ENCODE measurements around the gene GCNT4. TPM values are rescaled to one million over a fixed set of nuclear protein-coding genes. Genes with fewer than 3 reads are reported as not detected.

GCNT4 gene
- total and polyA plus RNA-seq, 2 donors (not counting 3 experiments of a cell fraction or from before 2014, with no cell fraction given), result not detected

DNA sequence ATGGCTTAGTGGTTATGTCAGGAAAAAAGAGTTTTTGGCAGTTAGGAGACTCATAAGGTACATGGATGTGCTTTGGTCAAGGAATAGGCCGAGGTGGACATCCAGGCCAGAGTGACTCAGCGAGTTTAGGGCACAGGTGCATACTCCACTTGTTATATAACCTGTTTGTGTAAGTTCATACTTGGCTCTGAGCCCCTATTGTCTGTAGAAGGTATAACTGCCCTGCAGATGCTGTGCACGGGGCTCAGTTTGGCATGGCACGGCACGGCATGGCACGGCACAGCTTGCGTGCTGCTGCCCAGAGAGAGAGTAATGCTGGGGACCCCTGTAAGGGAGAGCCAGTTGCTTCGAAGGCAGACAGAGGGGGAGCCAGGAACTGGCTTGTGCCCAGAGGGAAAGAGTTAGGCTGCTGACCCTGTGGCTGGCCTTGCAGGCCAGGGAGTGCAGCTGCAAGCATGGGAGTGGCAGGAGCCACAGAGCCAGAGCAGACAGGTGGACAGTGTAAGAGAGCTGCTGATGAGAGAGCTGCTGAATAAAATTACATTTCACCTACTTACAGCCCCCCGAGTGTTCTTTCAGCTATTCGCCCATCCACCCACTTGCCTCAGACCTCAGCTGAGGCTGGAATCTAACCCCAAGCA is 32.2 kb downstream of the GCNT4 start:
- Histone ChIP-seq H3K36me3 (ENCODE audit: control insufficient read depth in 2 of 2, extremely low read depth in 1 of 2, insufficient read depth in 2 of 2, low read length in 2 of 2) (no peaks in the 10 kb centered on the region), H4K20me1 (replicated peaks; ENCODE audit: control insufficient read depth, extremely low read depth, insufficient read depth, low read length) (no peaks in the 10 kb centered on the region), H3K27me3 (ENCODE audit: control insufficient read depth in 2 of 2, insufficient read depth in 2 of 2, low read length in 2 of 2) (no peaks in the 10 kb centered on the region), H3K79me2 (ENCODE audit: control insufficient read depth, insufficient read depth, low read length) (no peaks in the 10 kb centered on the region), H3K27ac (ENCODE audit: insufficient read depth, low read depth, low read length) (no peak overlapping the region), H3K9me1 (replicated peaks; ENCODE audit: control insufficient read depth, extremely low read depth, insufficient read depth, low read length) (no peaks in the 10 kb centered on the region), H3K9ac (replicated peaks; ENCODE audit: extremely low read depth, insufficient read depth, low read length) (no peak overlapping the region), H3K4me1 (ENCODE audit: control insufficient read depth, extremely low read depth, insufficient read depth, low read length) (no peaks in the 10 kb centered on the region), H2AFZ (ENCODE audit: low read depth, low read length) (no peak overlapping the region), H3K9me3 (replicated peaks; ENCODE audit: control insufficient read depth, insufficient read depth, low read length) (no peaks in the 10 kb centered on the region), H3K4me3 (replicated peaks in 1 of 3; ENCODE audit: insufficient read depth in 1 of 3, low read depth in 1 of 3, low read length in 3 of 3) (no peak overlapping the region), H3K4me2 (ENCODE audit: insufficient read depth, low read length) (no peak overlapping the region)
- no peak for TF ChIP-seq FOS (IDR thresholded peaks at IDR 0.05; ENCODE audit: borderline replicate concordance, insufficient read depth, low read length)
- TF ChIP-seq, protein P1, sequence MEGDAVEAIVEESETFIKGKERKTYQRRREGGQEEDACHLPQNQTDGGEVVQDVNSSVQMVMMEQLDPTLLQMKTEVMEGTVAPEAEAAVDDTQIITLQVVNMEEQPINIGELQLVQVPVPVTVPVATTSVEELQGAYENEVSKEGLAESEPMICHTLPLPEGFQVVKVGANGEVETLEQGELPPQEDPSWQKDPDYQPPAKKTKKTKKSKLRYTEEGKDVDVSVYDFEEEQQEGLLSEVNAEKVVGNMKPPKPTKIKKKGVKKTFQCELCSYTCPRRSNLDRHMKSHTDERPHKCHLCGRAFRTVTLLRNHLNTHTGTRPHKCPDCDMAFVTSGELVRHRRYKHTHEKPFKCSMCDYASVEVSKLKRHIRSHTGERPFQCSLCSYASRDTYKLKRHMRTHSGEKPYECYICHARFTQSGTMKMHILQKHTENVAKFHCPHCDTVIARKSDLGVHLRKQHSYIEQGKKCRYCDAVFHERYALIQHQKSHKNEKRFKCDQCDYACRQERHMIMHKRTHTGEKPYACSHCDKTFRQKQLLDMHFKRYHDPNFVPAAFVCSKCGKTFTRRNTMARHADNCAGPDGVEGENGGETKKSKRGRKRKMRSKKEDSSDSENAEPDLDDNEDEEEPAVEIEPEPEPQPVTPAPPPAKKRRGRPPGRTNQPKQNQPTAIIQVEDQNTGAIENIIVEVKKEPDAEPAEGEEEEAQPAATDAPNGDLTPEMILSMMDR (IDR thresholded peaks at IDR 0.05; ENCODE audit: extremely low read depth in 1 of 2, insufficient read depth in 1 of 2, low read depth in 1 of 2, low read length in 2 of 2), result no peak
- no peak for TF ChIP-seq JUN (IDR thresholded peaks at IDR 0.05; ENCODE audit: borderline replicate concordance, insufficient read depth, insufficient read length, low read depth)
- no peak for DNase-seq (ENCODE audit: low read depth, low spot score)
- ChIA-PET POLR2A (no interaction called here), CTCF (no interaction called here)
- intact Hi-C loops (cut with micrococcal nuclease), result no loop called here
- dilution Hi-C loops (cut with MboI; ENCODE audit: extremely low pct_ligation_motif_present, low sequenced_read_pairs), result no loop called here
- no peak for FAIRE-seq
- no TSS peak for BruUV-seq (replicated peaks)

DNA sequence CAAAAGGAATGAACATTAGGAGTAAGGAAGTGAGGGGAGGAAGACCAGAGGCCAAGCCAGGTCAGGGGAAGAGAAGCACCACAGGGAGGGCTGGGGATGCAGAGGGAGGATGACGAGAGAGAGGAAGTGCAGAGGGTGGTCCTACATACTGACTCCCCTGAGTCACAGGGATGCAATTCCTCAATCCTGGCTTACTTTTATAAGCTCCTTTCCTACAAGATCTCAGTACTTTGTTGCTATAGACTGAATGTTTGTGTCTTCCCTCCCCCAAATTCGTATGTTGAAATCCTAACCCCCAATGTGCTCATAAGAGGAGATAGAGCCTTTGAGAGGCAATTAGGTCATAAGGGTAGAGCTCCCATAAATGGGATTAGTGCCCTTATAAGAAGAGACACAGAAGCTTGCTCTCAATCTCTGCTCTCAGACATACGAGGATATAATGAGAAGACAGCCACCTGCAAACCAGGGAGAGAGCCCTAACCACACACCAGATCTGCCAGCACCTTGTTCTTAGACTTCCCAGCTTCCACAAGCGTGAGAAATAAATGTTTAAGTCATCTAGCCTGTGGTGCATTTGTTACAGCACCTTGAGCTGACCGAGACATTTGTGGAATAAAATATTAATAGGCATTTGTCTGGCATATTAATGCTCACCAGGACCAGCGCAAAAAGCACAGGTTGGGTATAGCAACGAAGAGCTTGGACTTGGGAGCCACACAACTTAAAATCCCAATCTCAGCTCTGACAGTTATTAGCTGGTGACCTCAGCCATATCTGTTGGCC is 33.4 kb downstream of the GCNT4 start:
- H3K79me2 ChIP-seq (ENCODE audit: control insufficient read depth, insufficient read depth, low read length), result no peaks in the 10 kb centered on the region
- H3K9me1 ChIP-seq (replicated peaks; ENCODE audit: control insufficient read depth, extremely low read depth, insufficient read depth, low read length), result no peaks in the 10 kb centered on the region
- no peak overlapping the region for H3K4me2 ChIP-seq (ENCODE audit: insufficient read depth, low read length)
- H3K9me3 ChIP-seq (replicated peaks; ENCODE audit: control insufficient read depth, insufficient read depth, low read length), result no peaks in the 10 kb centered on the region
- dilution Hi-C loops (cut with MboI; ENCODE audit: extremely low pct_ligation_motif_present, low sequenced_read_pairs) (no loop called here), intact Hi-C loops (cut with micrococcal nuclease) (no loop called here)
- no peak for DNase-seq (ENCODE audit: low read depth, low spot score)
- POLR2A ChIA-PET, result no interaction called here
- TF ChIP-seq JUN (IDR thresholded peaks at IDR 0.05; ENCODE audit: borderline replicate concordance, insufficient read depth, insufficient read length, low read depth), result no peak
- TF ChIP-seq, protein P1 (IDR thresholded peaks at IDR 0.05; ENCODE audit: extremely low read depth in 1 of 2, insufficient read depth in 1 of 2, low read depth in 1 of 2, low read length in 2 of 2), result no peak
- no peaks in the 10 kb centered on the region for H4K20me1 ChIP-seq (replicated peaks; ENCODE audit: control insufficient read depth, extremely low read depth, insufficient read depth, low read length)
- CTCF ChIA-PET, result no interaction called here
- no peaks in the 10 kb centered on the region for H3K27me3 ChIP-seq (ENCODE audit: control insufficient read depth in 2 of 2, insufficient read depth in 2 of 2, low read length in 2 of 2)
- no peak overlapping the region for H3K4me3 ChIP-seq (replicated peaks in 1 of 3; ENCODE audit: insufficient read depth in 1 of 3, low read depth in 1 of 3, low read length in 3 of 3)
- no peaks in the 10 kb centered on the region for H3K4me1 ChIP-seq (ENCODE audit: control insufficient read depth, extremely low read depth, insufficient read depth, low read length)
- no peak for FAIRE-seq
- BruUV-seq (replicated peaks), result no TSS peak
- no peaks in the 10 kb centered on the region for H3K36me3 ChIP-seq (ENCODE audit: control insufficient read depth in 2 of 2, extremely low read depth in 1 of 2, insufficient read depth in 2 of 2, low read length in 2 of 2)
- no peak overlapping the region for H2AFZ ChIP-seq (ENCODE audit: low read depth, low read length)
- H3K27ac ChIP-seq (ENCODE audit: insufficient read depth, low read depth, low read length), result no peak overlapping the region
- H3K9ac ChIP-seq (replicated peaks; ENCODE audit: extremely low read depth, insufficient read depth, low read length), result no peak overlapping the region
